HG03159 (cell line): ENCODE measurements around the gene ZNF682.
"Not testable (repeated sequence)": the region's sequence is repeated elsewhere in the genome, so short reads cannot be mapped to it uniquely, and the experiment has no call there.

ENCODE experiments used
- ATAC-seq: cut with Tn5 transposase; IDR thresholded peaks from one replicate; pipeline ENCODE4 v1.9.1; 2021; ENCODE audit warnings: mild to moderate bottlenecking, moderate library complexity; ENCODE audit not compliant: unreplicated experiment

Gene ZNF682

GRCh38 chr19:20005741-20006140, 33.6 kb downstream of the ZNF682 start:
- no peak for ATAC-seq

GRCh38 chr19:19997656-19998268, 41.5 kb downstream of the ZNF682 start:
- no peak for ATAC-seq

- ATAC-seq: no peak
These were observed 72.4 kb downstream of the ZNF682 start for GRCh38 chr19:19966862-19967261.

GRCh38 chr19:19966126-19966525, 73.2 kb downstream of the ZNF682 start:
- not testable (repeated sequence) for ATAC-seq

- ATAC-seq: no peak
These were observed 74.9 kb downstream of the ZNF682 start for GRCh38 chr19:19964416-19964815.

GRCh38 chr19:19959151-19959799, 80.0 kb downstream of the ZNF682 start:
- ATAC-seq: not testable (repeated sequence)

- ATAC-seq: not testable (repeated sequence)
These were observed 81.5 kb downstream of the ZNF682 start for GRCh38 chr19:19957766-19958165.

- ATAC-seq: no peak
These were observed 82.8 kb downstream of the ZNF682 start for GRCh38 chr19:19956434-19957075.

GRCh38 chr19:19955208-19955607, 84.1 kb downstream of the ZNF682 start:
- no peak for ATAC-seq
